ENCODE data around the gene TENM4.

- no peak for TF ChIP-seq ZNF169 (tag by site-specific recombination; IDR thresholded peaks at IDR 0.05)
- no peak for TF ChIP-seq ZBTB49 (tag by site-specific recombination; IDR thresholded peaks at IDR 0.05; ENCODE audit: low read depth)
- no peak for TF ChIP-seq ZNF510 (tag by site-specific recombination; IDR thresholded peaks at IDR 0.05; ENCODE audit: insufficient replicate concordance)
- TF ChIP-seq, protein P1, sequence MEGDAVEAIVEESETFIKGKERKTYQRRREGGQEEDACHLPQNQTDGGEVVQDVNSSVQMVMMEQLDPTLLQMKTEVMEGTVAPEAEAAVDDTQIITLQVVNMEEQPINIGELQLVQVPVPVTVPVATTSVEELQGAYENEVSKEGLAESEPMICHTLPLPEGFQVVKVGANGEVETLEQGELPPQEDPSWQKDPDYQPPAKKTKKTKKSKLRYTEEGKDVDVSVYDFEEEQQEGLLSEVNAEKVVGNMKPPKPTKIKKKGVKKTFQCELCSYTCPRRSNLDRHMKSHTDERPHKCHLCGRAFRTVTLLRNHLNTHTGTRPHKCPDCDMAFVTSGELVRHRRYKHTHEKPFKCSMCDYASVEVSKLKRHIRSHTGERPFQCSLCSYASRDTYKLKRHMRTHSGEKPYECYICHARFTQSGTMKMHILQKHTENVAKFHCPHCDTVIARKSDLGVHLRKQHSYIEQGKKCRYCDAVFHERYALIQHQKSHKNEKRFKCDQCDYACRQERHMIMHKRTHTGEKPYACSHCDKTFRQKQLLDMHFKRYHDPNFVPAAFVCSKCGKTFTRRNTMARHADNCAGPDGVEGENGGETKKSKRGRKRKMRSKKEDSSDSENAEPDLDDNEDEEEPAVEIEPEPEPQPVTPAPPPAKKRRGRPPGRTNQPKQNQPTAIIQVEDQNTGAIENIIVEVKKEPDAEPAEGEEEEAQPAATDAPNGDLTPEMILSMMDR (tag by site-specific recombination; IDR thresholded peaks at IDR 0.05): no peak
- TF ChIP-seq ZNF121 (tag by site-specific recombination; IDR thresholded peaks at IDR 0.05): no peak
- no peak for TF ChIP-seq ZNF585B (tag by site-specific recombination; IDR thresholded peaks at IDR 0.05)
- TF ChIP-seq ZNF366 (tag by site-specific recombination; conservative IDR thresholded peaks at IDR 0.05): no peak
- TF ChIP-seq ZNF391 (tag by site-specific recombination; IDR thresholded peaks at IDR 0.05; ENCODE audit: borderline replicate concordance, low read depth): no peak
- no peak for TF ChIP-seq KLF8 (tag by site-specific recombination; IDR thresholded peaks at IDR 0.05)
- no peak for TF ChIP-seq ZSCAN30 (tag by site-specific recombination; IDR thresholded peaks at IDR 0.05)
Measured at GRCh38 chr11:78720281-78720989, 720.4 kb downstream of the TENM4 start.
